ENCODE measurements around the gene TMEM98.

DNA sequence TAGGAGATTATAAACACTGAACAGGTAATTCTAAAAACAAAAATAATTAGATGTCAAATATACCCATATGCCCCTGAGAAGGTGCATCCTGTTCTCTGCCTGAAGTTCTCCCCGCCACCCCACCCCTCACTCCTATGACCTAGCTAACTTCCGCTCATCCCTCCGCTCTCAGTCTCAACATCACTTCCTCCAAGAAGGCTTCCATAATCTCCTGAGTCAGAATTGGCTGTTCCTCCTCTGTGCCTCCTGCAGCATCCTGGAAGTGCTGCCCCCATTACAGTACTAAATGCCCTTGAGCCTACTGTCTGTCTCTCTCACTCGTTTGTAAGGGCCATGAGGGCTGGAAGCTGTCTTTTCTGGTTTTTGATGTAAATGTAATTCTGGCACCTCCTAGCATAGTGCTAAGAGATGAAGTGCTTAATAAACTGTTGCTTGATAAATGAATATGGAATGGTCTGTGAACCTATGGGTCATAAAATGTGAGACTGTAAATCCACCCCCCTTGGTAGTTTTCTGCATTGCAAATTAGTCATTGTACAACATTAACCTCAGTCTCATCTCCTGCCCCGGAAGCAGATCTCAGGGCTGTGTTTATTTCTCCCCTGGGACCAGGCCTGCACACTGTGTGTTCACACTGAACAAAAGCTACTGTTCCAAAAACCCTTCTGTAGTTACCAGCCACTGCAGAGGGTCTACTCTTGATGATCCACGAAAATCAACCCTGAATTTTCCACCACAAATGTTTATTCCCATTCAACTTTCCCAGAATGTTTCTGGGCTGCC, 47.1 kb upstream of the TMEM98 start:
- no peak for TF ChIP-seq EGR1 (conservative IDR thresholded peaks at IDR 0.05)
- TF ChIP-seq, protein P1, sequence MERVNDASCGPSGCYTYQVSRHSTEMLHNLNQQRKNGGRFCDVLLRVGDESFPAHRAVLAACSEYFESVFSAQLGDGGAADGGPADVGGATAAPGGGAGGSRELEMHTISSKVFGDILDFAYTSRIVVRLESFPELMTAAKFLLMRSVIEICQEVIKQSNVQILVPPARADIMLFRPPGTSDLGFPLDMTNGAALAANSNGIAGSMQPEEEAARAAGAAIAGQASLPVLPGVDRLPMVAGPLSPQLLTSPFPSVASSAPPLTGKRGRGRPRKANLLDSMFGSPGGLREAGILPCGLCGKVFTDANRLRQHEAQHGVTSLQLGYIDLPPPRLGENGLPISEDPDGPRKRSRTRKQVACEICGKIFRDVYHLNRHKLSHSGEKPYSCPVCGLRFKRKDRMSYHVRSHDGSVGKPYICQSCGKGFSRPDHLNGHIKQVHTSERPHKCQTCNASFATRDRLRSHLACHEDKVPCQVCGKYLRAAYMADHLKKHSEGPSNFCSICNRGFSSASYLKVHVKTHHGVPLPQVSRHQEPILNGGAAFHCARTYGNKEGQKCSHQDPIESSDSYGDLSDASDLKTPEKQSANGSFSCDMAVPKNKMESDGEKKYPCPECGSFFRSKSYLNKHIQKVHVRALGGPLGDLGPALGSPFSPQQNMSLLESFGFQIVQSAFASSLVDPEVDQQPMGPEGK (CRISPR knock-in tag; IDR thresholded peaks at IDR 0.05; ENCODE audit: borderline replicate concordance), result no peak
- TF ChIP-seq, protein P2, sequence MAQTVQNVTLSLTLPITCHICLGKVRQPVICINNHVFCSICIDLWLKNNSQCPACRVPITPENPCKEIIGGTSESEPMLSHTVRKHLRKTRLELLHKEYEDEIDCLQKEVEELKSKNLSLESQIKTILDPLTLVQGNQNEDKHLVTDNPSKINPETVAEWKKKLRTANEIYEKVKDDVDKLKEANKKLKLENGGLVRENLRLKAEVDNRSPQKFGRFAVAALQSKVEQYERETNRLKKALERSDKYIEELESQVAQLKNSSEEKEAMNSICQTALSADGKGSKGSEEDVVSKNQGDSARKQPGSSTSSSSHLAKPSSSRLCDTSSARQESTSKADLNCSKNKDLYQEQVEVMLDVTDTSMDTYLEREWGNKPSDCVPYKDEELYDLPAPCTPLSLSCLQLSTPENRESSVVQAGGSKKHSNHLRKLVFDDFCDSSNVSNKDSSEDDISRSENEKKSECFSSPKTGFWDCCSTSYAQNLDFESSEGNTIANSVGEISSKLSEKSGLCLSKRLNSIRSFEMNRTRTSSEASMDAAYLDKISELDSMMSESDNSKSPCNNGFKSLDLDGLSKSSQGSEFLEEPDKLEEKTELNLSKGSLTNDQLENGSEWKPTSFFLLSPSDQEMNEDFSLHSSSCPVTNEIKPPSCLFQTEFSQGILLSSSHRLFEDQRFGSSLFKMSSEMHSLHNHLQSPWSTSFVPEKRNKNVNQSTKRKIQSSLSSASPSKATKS (CRISPR knock-in tag; IDR thresholded peaks at IDR 0.05), result no peak
- TF ChIP-seq ZNF121 (CRISPR knock-in tag; conservative IDR thresholded peaks at IDR 0.05), result no peak
- no peak for TF ChIP-seq MAFG (tag; conservative IDR thresholded peaks at IDR 0.05)
- TF ChIP-seq, protein P3, sequence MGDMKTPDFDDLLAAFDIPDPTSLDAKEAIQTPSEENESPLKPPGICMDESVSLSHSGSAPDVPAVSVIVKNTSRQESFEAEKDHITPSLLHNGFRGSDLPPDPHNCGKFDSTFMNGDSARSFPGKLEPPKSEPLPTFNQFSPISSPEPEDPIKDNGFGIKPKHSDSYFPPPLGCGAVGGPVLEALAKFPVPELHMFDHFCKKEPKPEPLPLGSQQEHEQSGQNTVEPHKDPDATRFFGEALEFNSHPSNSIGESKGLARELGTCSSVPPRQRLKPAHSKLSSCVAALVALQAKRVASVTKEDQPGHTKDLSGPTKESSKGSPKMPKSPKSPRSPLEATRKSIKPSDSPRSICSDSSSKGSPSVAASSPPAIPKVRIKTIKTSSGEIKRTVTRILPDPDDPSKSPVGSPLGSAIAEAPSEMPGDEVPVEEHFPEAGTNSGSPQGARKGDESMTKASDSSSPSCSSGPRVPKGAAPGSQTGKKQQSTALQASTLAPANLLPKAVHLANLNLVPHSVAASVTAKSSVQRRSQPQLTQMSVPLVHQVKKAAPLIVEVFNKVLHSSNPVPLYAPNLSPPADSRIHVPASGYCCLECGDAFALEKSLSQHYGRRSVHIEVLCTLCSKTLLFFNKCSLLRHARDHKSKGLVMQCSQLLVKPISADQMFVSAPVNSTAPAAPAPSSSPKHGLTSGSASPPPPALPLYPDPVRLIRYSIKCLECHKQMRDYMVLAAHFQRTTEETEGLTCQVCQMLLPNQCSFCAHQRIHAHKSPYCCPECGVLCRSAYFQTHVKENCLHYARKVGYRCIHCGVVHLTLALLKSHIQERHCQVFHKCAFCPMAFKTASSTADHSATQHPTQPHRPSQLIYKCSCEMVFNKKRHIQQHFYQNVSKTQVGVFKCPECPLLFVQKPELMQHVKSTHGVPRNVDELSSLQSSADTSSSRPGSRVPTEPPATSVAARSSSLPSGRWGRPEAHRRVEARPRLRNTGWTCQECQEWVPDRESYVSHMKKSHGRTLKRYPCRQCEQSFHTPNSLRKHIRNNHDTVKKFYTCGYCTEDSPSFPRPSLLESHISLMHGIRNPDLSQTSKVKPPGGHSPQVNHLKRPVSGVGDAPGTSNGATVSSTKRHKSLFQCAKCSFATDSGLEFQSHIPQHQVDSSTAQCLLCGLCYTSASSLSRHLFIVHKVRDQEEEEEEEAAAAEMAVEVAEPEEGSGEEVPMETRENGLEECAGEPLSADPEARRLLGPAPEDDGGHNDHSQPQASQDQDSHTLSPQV (IDR thresholded peaks at IDR 0.05), result no peak
- TF ChIP-seq ASH1L (IDR thresholded peaks at IDR 0.05; ENCODE audit: borderline replicate concordance, low read depth, partially characterized antibody), result no peak
- TF ChIP-seq, protein P4, sequence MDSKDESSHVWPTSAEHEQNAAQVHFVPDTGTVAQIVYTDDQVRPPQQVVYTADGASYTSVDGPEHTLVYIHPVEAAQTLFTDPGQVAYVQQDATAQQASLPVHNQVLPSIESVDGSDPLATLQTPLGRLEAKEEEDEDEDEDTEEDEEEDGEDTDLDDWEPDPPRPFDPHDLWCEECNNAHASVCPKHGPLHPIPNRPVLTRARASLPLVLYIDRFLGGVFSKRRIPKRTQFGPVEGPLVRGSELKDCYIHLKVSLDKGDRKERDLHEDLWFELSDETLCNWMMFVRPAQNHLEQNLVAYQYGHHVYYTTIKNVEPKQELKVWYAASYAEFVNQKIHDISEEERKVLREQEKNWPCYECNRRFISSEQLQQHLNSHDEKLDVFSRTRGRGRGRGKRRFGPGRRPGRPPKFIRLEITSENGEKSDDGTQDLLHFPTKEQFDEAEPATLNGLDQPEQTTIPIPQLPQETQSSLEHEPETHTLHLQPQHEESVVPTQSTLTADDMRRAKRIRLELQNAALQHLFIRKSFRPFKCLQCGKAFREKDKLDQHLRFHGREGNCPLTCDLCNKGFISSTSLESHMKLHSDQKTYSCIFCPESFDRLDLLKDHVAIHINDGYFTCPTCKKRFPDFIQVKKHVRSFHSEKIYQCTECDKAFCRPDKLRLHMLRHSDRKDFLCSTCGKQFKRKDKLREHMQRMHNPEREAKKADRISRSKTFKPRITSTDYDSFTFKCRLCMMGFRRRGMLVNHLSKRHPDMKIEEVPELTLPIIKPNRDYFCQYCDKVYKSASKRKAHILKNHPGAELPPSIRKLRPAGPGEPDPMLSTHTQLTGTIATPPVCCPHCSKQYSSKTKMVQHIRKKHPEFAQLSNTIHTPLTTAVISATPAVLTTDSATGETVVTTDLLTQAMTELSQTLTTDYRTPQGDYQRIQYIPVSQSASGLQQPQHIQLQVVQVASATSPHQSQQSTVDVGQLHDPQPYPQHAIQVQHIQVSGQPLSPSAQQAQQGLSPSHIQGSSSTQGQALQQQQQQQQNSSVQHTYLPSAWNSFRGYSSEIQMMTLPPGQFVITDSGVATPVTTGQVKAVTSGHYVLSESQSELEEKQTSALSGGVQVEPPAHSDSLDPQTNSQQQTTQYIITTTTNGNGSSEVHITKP (IDR thresholded peaks at IDR 0.05; ENCODE audit: partially characterized antibody), result no peak
- no peak for TF ChIP-seq TFAM (CRISPR knock-in tag; conservative IDR thresholded peaks at IDR 0.05)
- TF ChIP-seq, protein P5, sequence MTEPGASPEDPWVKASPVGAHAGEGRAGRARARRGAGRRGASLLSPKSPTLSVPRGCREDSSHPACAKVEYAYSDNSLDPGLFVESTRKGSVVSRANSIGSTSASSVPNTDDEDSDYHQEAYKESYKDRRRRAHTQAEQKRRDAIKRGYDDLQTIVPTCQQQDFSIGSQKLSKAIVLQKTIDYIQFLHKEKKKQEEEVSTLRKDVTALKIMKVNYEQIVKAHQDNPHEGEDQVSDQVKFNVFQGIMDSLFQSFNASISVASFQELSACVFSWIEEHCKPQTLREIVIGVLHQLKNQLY (CRISPR knock-in tag; conservative IDR thresholded peaks at IDR 0.05), result no peak
- TF ChIP-seq, protein P6, sequence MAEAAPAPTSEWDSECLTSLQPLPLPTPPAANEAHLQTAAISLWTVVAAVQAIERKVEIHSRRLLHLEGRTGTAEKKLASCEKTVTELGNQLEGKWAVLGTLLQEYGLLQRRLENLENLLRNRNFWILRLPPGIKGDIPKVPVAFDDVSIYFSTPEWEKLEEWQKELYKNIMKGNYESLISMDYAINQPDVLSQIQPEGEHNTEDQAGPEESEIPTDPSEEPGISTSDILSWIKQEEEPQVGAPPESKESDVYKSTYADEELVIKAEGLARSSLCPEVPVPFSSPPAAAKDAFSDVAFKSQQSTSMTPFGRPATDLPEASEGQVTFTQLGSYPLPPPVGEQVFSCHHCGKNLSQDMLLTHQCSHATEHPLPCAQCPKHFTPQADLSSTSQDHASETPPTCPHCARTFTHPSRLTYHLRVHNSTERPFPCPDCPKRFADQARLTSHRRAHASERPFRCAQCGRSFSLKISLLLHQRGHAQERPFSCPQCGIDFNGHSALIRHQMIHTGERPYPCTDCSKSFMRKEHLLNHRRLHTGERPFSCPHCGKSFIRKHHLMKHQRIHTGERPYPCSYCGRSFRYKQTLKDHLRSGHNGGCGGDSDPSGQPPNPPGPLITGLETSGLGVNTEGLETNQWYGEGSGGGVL (CRISPR knock-in tag; IDR thresholded peaks at IDR 0.05), result no peak
- no peak for TF ChIP-seq MED1 (CRISPR knock-in tag; IDR thresholded peaks at IDR 0.05; ENCODE audit: borderline replicate concordance)
- TF ChIP-seq DPF2 (IDR thresholded peaks at IDR 0.05), result no peak
- no peak for TF ChIP-seq RFX5 (IDR thresholded peaks at IDR 0.05; ENCODE audit: low read depth, low read length)

All from K562 (cell line).